NCI-H146 (cell line): ENCODE measurements around the gene UNC79.

Experiments used
- DNase-seq: peaks from one replicate; lab custom pipeline; 2025; lab: John Stamatoyannopoulos, UW

Gene UNC79

DNA sequence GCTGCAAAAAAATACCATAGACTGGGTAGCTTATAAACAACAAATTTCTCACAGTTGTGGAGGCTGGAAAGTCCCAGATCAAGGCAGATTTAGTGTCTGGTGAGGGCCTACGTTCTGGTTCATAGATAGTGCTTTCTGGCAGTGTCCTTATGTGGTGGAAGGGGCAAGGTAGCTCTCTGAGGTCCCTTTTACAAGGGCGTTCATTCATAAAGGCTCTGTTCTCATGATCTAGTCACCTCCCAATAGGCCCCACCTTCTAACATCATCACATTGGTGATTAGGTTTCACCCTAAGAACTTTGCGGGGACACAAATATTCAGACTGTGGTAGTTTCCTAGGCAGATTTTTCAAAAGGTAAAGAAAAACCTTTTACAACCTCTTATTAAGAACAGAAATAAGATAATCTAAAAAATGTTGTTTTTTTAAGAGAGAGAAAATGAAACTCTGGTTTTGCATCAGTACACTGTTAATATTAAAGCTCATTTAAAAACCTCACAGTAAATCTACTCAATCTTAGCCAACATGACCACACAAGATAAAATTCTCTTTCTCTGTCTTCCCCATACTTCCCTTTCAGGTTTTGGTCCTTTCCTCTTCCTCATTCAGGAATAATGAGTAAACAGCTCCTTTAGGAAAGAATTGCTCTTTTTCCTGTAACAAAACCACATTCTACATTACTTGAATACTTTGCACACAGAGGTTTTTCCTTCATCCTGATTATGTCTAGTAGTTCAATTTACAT is 117.5 kb downstream of the UNC79 start:
- DNase-seq: no peak

DNA sequence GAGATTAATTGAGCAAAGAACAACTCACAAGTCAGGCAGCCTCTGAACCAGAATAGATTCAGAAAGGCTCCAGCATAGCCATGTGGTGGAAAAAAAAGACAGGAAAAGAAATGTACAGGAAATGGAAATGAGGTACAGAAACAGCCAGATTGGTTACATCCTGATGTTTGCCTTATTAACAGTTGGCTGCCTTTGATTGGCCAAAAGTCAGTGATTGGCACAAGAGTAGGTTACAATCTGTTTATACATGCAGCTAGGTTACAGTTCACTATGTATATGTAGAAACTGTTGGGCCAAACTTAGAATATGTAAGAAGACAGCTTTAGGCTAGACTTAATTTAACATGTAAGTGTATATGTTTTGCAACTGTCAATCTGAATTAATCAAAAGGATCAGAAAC is 118.9 kb downstream of the UNC79 start:
- no peak for DNase-seq

DNA sequence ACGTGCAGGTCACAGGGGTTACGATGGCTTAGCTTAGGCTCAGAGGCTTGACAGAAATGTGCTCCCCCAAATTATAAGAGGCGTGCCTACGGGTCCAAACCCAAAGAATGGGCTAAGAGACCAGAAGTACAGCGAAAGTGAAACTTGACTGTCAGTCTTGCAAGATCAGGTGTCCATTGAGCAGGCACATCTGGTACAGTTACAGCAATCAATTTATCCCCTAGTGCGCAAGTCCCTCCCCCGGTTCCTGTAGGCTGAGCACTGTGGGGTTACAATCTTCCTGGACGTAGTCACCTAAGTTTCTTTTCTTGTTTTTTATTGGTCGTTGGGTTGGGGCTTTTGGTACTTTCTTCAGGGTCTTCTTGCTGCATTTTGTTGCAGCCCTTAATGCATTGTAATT is 134.2 kb downstream of the UNC79 start:
- DNase-seq: no peak

DNA sequence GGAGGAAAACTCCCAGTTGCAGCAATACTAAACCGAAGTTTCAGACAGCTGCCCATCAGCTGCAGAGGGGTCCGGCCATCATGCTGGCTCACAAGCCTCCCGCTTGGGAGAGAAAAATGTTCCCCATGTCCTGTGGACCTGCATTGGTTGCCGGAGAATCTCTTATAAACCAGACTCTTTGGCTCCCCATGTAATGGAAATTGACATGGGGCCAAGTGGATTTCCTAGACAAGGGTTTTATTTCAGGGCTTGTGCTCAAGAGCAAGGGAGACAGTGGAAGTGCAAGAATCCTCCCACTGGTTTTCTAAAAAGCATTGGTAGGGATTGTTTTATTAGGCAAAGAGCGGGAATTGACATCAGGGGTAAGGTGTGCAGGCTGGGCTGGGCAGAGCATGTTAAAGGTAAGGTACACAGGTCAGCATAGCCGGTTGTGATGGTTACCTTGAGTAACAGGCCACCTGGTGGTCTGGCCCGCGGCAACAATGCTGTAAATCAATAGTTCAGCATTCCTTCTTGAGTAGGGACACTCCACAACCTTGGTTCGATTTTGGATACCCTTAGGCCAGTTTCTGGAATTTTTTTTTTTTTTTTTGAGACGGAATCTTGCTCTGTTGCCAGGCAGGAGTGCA is 135.4 kb downstream of the UNC79 start:
- DNase-seq: no peak

DNA sequence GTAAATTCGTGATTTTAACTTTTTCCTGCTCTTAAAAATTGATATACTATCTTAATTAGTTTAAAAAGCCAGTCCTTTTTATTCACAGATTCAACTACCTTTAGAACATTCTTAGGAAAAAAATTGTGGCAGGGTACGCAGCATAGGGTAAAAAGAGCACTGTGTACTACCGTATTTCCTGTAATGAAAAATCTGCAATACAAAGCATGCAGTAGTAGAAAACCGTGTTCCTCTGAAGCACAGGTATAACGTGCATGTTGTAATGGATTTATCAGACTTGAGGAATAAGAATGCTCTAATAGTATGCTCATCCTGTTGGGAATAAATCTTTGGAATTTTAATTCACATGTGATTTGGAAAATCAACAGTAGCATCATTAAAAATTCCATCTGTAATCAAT is 140.5 kb downstream of the UNC79 start:
- DNase-seq: no peak

DNA sequence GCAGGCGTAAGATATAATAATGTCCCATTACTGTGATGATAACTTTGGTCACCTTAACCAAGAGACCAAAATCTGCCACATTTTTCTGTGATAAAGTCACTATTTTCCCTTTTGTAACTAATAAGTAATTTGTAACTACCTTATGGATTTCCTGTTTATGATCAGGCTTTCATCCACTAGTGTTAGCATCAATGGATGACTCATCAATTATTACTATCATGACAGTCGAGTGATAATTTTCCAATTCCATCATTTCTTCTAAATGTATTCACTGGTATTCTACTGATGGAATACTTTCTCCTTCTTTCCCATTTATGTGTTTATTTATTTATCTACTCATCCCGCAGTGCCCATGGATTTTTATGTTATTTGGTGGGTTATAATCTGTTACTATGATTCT is 148.4 kb downstream of the UNC79 start:
- DNase-seq: no peak

DNA sequence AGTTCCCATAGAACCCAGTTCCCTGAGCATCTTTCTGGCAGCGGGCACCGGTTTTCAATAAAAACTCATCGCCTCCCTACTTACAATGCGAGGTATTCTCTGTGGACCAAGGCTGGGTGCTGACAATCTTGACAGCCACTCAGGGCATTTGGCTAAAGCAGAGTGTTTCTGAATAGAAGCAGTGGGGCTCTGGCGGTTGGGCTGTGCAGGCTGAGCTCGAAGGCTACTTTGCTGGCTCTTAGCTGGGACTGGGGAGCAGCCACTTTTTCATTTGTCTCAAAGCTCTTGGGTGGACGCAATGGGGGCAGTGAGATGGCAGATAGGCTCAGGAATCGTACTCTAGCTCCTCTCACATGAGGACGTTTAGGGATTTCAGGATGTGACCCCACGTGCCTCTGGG is 151.8 kb downstream of the UNC79 start:
- no peak for DNase-seq

DNA sequence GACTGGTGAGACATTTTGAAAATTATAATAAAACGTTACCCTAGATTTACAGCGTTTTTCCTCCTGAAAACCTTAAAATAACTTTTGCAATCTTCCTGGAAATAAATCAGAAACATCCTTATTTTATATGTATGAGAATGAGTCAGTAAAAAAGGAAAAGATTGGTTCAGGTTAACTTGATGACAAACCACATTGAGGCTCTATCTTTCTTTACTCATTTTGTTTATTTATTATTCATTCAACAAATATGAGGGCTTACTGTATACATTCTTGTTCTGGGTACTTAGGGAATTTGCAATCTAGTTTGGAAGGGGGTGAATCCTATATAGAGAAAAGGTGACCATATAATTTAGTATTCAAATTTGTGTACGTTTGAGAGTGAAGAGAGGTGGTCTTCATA is 156.6 kb downstream of the UNC79 start:
- DNase-seq: no peak

DNA sequence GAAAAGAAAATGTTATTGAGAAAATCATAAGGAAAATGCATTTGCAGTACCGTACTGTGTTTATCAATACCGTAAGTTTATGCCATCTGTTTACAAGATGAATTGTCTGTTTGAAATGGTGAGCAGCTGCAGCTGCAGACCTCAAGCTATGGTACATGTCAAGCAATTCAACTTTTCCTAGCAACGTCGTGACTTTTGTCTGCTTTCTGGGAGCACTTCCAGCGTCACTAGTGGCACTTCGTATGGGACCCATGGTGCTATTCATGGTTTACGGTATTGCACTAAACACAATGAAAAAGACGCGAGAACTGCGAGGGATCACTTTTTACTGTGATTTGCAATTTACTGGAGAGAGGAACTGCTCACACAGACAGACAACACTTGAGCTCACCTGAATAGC is 160.8 kb downstream of the UNC79 start:
- no peak for DNase-seq

DNA sequence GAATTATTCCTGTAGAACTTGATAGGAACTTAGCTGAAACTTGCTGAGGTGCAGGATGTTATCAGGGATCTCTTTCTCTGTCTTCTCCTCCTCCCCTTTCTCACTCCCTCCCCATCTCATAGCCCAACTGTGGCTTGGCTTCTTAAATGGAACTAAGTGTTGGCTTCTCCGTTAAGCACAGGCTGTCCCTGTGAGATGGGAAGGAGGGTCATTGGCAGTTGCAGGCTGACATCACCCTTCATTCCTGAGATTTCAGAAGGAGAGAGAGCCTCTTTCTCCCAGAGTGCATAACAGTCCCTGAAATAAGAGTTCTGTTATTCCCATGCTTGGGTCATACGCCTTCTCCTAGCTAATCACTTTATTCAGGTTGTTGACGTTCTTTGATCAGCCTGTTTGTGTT is 162.0 kb downstream of the UNC79 start:
- DNase-seq: no peak

DNA sequence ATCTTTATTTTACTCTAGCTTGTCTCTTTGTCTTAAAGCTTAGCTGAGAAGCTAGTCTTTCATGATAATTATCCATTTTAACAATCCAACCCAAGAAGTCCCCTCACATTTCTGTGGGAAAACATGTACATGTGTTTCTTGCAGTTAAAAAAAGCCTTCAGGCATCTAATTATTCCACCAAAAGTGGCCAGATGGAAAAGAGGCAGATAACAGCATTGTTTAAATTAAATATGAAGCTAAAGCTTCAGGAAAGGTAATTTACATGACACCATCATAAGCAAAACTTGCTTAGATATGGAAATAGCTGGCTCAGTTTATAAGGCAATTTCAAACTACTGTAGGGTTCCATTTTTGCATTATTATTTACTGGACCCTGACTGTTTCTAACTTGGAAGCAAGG is 175.4 kb downstream of the UNC79 start:
- no peak for DNase-seq

DNA sequence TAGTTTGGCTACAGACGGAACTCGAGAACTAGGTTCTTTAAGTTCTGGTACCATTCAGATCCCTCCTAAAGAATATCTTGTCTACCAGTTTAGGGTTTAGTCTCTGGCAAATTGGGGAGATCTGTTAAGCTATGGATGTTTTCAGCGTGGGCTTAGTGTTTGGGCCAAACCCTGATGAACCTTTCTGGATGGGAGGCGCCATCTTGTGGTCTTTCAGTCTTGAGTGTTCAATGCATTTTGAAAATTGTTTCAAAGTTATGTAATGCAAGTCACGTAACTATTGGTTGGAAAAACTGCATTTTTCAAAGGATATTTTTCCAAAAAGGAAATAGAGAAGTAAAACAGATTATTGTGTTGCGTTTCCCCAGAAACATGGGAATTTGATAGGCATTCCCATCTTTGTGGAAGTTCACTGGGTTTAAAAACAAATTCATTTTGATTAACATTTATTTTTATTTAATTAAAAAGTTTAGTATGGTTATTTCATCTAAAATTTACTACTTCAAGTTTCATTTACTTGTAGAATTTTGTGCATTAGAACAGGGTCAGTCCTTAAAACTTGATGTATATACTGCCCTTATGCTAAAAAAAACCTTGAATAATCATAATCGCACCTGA is 188.5 kb downstream of the UNC79 start:
- DNase-seq: peak; percentile 10

DNA sequence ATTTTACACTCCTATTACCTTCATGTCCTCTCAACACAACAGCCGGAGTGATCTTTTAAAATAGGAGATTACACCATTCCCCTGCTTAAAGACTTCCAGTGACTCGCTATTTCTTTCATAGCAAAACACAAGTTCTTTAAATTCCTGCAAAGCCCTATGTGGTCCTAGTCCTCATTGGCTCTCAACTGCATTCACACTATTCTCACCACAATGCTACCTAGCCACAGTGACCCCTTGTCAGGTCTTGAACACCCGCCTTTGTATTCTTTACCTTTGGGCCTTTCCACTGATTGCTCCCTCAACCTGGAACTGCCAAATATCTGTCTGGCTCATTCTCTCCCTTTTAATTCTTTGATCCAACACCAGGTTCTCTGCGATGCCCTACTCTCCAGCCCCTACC is 197.3 kb downstream of the UNC79 start:
- no peak for DNase-seq

DNA sequence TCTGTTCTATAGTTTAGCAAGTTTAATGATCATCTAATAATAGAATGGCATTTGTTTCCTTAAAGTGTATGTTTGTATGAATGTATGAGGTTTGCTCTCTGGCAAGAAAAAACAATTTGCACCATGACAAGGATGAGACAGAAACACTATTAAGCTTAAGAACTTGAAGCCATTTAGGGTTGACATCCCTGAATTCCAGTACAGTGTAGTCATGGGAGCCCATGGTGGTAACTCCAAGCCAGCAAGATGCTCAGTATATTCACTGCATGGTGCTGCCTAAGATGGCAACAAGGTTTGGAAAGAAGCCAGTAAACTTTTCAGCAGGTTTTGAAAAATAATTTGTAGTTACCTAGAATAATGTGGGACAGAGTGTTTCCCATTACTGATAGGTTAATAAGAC is 198.9 kb downstream of the UNC79 start:
- DNase-seq: no peak

DNA sequence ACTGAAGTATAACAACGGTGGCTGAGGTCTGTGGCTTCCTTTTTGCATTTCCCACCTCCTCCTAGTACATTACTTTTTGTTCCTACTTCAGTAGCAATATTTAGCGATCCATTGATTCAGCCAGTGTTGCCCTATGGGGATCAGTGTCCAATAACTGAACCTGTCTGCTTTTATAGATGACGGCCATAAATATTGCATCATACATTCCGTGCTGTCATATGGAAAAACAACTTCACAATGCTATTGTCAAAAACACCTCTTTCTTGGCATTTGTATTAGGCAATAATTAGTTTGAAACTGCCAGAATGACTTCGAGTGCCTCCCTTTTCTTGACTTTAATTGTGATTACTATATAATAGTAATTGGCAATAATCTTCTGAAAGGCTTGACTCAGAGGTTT is 208.1 kb downstream of the UNC79 start:
- DNase-seq: no peak

DNA sequence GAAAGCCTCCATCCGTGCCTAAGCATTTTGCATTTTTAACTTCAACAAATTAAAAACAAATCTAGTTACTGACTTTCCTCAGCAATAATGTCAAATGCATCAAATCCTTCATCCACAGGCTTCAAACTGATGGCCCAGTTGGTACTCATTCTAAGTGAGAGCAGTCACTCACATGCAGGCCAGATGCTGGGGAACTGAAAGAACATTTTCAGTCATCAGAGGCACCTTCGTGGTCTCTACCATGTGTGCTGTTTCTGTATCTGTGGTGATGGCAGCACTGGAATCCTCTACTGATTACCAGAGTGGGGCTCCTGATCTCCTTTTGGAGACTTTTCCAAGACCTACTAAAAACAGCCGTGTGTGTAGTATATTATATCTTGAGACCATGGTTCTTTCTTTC is 212.4 kb downstream of the UNC79 start:
- no peak for DNase-seq

DNA sequence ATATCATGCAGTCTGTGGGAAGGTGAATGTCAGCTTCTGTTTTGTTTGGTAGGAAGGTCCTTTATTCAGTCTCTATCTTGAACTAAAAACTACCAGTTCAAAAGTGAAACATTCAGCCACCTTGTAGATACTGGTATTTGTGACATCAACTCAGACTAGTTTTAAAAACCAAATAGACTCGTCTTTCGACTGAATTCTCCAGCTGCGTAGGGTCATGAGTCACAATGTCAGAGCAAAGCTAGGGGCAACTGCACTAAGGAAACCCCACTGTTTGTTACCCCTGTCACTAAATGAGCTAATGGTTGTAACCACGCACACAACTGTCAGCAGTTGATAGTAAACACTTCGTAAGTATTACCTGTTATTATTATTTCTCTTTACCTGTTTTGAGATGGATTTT is 212.9 kb downstream of the UNC79 start:
- DNase-seq: no peak

DNA sequence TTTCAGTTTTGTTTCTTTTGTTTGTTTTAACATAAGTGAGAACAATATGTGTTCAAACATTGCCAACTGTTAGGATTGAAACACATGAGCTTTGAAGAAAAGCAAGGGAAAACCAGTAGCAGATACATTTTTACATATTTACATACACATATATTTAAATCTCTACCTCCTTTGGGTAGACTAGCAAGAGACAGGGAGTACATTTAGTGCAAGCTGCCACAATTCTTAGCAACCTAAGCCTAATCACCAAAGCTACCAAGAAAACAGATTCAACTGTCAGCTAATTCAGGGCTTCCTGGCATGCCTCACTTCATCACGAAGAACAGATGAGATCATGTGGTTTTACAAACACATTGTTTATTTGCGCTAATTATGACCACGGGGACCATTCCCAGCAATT is 214.5 kb downstream of the UNC79 start:
- no peak for DNase-seq

DNA sequence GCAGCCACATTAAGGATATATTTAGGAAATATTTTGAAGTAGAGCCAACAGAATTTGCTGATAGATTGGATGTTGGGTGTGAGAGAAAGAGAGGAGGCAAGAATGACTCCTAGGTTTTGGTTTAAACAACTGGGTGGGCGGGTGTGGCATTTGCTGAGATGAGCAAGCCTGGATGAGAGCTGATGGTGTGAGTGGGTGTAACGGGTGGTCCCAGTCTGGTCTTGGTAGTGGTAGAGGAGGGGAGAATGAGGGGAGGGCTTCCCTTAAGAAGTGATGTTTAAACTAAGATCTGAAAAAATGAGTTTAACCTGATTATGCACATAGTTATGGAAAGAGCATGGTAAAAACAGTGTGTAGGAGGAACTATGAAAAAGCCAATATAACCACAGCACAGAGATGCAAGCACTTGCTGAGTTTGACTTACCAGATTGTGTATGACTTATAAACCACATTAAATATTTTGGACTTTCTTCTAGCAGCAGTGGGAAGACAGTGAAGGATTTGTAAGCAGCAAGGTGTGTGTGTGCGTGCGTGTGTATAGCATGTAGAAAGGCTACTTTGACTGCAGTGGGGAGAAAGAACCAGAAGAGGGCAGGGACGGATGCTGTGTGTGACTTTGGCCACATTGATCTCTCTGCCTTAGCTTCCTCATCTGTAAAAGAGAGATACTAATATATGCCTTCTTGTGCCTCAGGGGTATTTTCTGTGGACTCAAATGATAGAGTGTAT is 217.9 kb downstream of the UNC79 start:
- peak; percentile 2 for DNase-seq

DNA sequence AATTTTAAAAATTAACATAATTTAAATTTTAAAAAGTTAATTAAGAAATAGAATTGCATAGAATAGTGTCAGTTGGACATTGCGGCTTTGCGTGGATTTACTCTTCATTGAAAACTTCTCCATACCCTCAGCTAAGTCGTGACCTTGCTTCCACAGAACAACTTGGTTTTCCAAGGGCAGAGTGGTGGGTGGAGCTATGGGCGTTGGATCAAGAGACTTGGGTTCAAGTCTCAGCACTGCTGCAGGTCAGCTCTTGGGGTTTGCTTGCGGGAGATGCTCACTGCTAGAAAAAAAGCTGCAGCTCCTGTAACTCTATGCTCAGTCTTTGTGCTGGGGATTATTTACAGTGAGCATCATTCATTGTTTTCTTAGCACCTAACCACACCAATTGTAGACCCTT is 223.9 kb downstream of the UNC79 start:
- no peak for DNase-seq

DNA sequence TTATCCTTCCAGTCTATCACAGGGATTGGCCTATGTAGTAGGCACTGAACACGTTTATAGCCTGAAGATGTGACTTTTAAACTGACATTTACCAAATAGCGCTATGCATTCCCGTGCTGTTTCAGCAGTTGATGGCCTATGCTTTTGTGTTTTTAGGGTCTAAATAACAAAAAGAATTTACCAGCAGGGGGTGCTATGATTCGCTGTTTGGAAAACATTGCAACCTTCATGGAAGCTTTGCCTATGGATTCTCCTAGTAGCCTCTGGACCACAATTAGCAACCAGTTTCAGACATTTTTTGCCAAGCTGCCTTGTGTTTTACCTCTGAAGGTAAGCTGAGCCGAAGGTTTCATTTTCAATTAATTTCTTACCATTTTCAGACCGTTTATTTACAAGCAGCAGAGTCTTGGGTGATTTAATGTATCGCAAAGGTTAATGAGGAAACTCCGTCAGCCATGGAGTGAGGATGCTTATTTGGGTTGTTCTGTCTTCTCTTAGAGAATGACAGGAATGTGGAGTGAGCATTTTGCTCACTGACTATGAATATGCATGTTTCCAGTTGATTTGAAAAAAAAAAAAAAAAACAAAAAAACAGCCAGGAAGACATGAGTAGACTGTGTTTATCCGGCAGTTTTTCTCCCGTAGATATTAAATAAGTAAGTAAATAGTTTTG is 224.5 kb downstream of the UNC79 start:
- DNase-seq: peak; percentile 26

DNA sequence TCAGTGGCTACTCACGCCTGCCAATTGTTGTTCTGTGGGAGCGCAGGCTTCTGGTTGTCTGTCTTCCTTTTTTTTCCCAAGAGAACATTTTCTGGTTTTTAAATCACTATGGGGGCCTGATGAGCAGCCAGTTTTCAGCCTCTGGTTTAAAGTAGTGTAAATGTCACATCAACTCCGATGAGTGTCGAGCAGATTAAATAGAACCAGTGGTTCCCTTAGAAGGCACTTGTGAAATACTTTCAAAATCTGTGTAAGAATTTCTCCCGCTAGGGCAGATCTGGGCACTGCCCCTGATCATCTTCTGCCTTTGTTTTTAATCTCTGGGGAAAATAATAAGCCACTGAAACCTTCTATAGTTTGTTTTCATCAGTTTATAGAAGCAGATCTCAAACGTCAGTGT is 227.1 kb downstream of the UNC79 start:
- DNase-seq: no peak
